GM18519 (cell line): ENCODE data around the gene MSH3.
"Not testable (repeated sequence)": the region's sequence is repeated elsewhere in the genome, so short reads cannot be mapped to it uniquely, and the experiment has no call there.

Experiments used
- ATAC-seq: cut with Tn5 transposase; IDR thresholded peaks from one replicate; pipeline ENCODE4 v1.9.1; 2021; ENCODE audit warnings: mild to moderate bottlenecking, moderate library complexity; ENCODE audit not compliant: unreplicated experiment, low FRiP score

The MSH3 gene

DNA sequence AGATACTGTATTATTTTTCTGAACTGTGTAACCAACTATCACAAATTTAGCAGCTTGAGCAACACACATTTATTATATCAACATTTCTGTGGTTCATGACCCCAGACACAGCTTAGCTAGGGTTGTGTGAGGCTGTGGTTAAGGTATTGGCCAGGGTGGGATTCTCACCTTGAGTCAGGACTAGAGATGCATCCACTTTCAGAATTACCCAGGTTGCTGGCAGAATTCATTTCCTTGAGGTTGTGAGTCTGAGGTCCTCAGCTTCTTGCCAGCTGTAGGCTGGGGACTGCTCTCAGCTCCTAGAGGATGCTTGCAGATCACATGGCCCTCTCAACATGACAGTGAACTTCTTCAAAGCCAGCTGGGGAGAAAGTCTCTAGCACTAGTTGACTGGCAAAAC, 183.2 kb downstream of the MSH3 start:
- ATAC-seq: peak; percentile 84

- ATAC-seq: not testable (repeated sequence)
Observed at GRCh38 chr5:80841026-80841797, 186.8 kb downstream of the MSH3 start.

DNA sequence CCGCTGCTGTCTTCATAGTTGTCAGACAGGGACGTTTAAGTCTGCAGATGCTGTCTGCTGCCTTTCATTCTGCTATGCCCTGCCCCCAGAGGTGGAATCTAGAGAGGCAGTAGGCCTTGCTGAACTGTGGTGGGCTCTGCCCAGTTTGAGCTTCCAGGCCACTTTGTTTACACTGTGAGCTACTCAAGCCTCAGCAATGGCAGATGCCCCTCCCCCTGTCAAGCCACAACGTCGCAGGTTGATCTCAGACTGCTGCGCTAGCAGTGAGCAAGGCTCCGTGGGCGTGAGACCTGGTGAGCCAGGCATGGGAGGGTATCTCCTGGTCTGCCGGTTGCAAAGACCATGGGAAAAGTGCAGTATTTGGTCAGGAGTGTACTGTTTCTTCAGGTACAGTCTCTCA, 192.0 kb downstream of the MSH3 start:
- not testable (repeated sequence) for ATAC-seq

DNA sequence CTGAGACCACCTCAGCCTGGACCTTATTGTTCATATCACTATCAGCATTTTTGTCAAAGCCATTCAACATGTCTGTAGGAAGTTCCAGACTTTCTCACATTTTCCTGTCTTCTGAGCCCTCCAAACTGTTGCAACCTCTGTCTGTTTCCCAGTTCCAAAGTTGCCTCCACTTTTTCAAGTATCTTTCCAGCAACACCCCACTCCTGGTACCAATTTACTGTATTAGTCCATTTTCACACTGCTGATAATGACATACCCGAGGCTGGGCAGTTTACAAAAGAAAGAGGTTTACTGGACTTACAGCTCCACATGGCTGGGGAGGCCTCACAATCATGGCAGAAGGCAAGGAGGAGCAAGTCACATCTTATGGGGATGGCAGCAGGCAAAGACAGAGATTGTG, 195.7 kb downstream of the MSH3 start:
- not testable (repeated sequence) for ATAC-seq

GRCh38 chr5:80852331-80853245, 198.1 kb downstream of the MSH3 start:
- no peak for ATAC-seq

DNA sequence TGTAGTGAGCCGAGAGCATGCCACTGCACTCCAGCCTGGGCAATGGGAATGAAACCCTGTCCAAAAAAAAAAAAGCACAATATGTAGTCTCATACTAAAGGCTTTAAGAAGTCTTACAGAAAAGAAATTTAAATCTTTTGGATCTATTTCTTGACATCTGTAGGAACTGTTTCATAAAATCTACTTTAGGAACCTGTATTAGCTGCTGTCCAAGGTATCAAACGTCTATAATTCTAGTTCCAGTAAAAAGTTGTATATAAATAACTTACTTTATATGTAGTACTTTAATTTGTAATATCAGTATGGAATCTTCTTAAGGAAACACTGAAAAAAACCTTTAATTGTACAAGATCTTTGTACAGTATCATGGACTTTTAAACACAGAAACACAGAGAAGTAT, 199.0 kb downstream of the MSH3 start:
- ATAC-seq: no peak

DNA sequence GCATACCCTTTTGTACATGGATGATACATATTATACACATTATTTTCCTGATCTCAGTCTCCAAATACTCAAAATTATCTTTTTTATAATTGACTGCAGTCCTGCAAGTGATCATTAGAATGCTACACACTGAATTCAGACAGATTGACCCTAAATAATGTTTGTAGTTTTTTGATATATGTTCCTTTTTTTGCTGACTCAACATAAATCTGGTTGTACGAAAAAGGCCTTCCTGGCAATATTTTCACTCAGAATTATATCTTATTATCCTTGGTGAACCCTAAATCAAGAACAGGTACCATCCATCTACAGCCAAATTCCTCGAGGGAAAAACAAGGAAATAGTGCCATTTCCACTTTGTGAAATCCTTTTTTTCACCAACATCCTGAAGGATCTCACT, 200.1 kb downstream of the MSH3 start:
- ATAC-seq: no peak

DNA sequence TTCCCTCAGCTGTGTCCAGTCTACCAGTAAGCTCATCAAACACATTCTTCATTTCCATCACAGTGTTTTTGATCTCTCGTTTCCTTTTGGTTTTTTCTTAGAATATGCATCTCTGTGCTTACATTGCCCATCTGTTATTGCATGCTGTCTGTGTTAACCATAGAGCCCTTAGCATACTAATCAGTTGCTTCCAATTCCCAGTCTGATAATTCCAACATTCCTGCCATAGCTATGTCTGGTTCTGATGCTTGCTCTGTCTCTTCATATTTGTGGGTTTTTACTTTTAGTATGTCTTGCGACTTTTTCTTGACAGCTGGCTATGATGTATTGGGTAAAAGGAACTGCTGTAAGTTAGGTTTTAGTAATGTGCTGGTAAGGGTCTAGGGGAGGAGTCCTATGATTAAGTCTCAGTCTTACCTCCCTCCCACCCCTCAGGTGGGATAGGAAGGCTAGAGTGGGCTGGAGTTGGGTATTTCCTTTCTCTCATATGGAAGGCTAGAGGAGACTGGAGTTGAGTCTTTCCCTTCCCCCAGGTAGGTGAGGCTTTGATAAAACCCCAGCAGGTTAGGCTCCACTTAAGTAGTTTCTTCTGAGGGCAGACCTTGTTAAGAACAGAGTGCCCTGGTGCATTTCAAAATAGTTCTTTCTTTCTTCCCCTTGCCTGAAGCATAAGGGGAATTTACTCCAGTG, 206.6 kb downstream of the MSH3 start:
- ATAC-seq: no peak

- ATAC-seq: no peak
Observed at GRCh38 chr5:80863708-80864107, 209.3 kb downstream of the MSH3 start.

DNA sequence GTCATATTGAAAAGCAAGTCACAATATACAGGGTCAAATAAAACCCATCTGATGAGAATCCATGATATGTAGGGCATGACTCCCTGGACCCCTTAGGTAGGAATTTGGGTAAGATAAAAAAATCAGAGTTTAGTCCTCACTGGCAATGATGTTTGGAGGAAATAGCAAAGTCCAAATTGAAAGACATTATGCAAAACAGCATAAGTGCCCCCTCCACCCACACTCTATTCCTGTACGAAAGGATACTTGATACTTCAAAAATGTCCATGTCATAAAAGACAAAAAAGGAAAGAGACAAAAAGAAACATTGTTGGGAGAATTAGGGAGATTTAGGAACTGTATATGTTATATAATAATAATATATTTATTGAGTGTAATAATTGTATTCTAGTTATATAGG, 209.7 kb downstream of the MSH3 start:
- ATAC-seq: no peak

DNA sequence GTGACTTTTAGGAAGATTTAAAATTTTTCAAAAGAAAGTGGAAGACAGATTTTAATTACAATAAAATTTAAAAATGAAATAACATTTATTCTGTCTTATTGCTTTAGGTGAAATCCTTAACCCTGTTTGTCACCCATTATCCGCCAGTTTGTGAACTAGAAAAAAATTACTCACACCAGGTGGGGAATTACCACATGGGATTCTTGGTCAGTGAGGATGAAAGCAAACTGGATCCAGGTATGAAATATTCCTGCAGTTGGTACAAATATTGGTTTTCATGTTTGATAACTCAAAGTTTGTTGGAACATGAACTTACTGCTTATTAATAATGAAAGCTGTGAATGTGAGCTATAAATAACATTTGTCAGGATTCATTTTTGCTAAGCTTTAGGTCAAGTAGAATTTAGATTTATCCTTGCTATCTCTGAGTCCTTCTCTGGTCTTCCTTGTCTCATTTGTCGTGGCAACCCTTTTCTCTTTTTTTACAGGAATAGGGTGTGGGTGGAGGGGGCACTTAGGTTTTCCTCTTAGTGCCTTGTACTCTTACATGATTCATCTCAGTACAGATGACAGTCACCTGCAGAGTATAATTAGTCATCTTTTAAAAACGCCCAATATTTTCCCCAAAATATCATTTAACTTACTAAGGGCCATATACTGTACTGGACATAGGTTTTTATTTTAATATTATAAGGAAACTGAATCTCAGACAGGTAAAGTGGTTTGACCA, 210.4 kb downstream of the MSH3 start:
- peak; percentile 62 for ATAC-seq

DNA sequence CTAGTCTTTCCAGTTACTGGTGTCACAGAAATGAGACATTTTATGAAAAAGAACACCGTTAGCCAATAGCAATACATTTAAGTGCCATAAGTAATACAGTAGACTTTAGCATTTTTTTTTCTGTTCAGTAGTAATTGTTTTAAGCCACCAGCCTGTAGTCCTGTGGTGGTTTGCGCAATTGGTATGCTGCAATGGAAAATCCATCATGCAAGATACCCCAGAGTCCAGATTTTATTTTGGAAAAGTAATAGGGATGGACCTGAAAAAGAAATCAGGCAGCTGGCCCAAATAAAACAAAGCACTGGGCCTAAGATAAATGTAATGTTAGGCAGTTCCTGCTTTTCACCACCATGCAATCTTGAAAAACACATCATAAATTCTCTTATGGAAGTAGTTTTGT, 211.1 kb downstream of the MSH3 start:
- ATAC-seq: no peak

DNA sequence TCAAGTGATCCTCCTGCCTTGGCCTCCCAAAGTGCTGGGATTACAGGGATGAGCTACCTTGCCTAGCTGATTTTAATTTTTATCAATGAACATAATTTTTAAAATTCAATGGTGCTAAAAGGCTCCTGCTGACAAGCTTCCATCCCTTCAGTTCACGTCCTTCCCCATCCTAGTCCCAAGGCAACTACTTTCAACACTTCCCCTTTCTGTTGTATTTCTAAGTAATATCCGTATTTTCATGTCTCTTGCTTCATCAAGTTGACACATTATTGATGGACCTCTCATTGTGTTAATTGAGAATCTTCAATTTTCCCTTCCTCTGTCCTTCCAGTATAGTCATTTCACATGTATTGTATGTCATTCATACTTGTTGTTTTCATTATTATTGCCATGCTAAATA, 211.9 kb downstream of the MSH3 start:
- ATAC-seq: no peak

GRCh38 chr5:80867233-80867632, 212.8 kb downstream of the MSH3 start:
- ATAC-seq: no peak

DNA sequence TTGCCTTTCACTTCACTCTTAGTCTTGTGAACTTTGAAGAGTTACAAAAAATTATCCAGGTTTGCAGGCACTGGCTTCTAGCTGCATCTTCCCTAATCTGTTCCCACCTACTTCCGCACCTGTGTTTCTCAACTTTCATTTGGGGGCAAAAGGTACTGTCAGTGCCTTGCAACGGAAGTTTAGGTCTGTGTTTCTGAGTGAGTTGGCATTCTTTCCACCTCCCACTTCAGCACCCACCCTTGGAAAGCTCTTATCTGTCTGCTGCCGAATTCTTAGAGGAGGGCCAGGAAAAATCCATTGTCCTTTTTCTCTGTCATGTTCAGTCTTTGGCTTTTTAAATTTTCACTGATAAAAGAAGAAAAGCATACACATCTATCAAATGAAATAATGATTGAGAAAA, 216.0 kb downstream of the MSH3 start:
- no peak for ATAC-seq

GRCh38 chr5:80871541-80871961, 217.1 kb downstream of the MSH3 start:
- no peak for ATAC-seq

DNA sequence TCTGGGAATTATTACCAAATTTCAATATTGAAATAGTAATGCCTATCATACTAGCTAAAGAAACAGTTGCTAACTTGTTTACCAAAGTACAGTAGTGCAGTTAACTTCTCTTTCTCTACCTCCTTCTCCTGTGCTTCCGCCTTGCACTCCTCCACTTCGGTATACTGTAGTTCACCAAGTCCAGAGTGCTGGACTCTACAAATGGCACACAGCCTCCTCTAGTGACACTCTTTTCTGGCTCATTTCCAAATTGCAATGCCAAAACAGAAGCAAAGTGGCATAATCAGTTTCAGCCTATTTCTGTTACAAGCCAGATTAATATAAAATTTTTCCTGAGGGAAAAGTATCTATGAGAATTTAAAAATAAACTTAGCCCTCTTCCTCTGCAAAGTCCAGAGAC, 219.7 kb downstream of the MSH3 start:
- ATAC-seq: no peak

DNA sequence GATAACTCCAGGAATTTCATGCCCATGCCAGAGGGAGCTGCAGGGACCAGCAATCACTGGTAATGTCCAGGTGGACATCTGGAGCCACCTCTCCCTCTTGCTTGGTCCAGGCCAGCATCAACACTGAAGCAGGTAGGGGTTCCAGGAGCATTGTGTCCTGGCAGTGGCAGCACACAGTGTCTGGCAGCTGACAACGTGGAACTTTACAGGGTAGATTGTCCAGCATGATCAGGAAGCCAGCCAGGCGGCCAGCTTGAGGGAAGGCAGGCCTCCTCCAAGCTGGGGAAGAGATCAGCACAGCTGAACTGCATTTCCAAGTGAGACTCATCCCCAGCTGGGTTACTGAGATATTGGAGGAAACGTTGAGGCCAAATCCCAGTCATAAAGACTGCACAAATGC, 223.1 kb downstream of the MSH3 start:
- ATAC-seq: no peak

DNA sequence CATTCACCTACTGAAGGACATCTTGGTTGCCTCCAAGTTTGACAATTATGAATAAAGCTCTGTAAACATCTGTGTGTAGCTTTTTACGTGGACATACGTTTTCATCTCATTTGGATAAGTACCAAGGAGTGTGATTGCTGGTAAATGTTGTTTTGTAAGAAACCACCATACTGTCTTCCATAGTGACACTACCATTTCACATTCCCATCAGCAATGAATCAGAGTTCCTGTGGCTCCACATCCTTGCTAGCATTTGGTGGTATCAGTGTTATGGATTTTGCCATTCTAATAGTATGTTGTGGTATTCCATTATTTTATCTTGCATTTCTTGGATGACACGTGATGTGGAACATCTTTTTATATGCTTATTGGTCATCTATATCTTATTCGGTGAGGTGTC, 227.3 kb downstream of the MSH3 start:
- ATAC-seq: no peak

GRCh38 chr5:80883390-80883789, 228.9 kb downstream of the MSH3 start:
- ATAC-seq: not testable (repeated sequence)
